SJCRH30 (cell line): ENCODE data around the gene DRC7. TPM values are rescaled to one million over a fixed set of nuclear protein-coding genes. Genes with fewer than 3 reads are reported as not detected.

ENCODE experiments used
- DNase-seq, 2 experiments: peaks; one replicate each; pipeline ENCODE4 v3.0.0-alpha.2; 2015 to 2020
- H3K27ac ChIP-seq: fragments of 250-450 bp; sonication (Bioruptor Pico); 2 replicates; pipeline ENCODE4 v1.5.1; 2020; ENCODE audit warnings: mild to moderate bottlenecking, moderate library complexity
- H3K27me3 ChIP-seq: fragments of 250-450 bp; sonication (Bioruptor Pico); 2 replicates; pipeline ENCODE4 v1.5.1; 2020; ENCODE audit warnings: mild to moderate bottlenecking, moderate library complexity
- H3K36me3 ChIP-seq: fragments of 250-450 bp; sonication (Bioruptor Pico); 2 replicates; pipeline ENCODE4 v1.5.1; 2020; ENCODE audit warnings: mild to moderate bottlenecking, moderate library complexity
- H3K4me1 ChIP-seq: fragments of 250-450 bp; sonication (Bioruptor Pico); 2 replicates; pipeline ENCODE4 v1.5.1; 2020; ENCODE audit warnings: mild to moderate bottlenecking, moderate library complexity
- H3K4me3 ChIP-seq: fragments of 250-450 bp; sonication (Bioruptor Pico); 2 replicates; pipeline ENCODE4 v1.5.1; 2020; ENCODE audit warnings: mild to moderate bottlenecking, moderate library complexity
- H3K9me3 ChIP-seq: fragments of 250-450 bp; sonication (Bioruptor Pico); replicated peaks from 2 replicates; pipeline ENCODE4 v1.5.1; 2020; ENCODE audit warnings: mild to moderate bottlenecking, moderate library complexity
- total RNA-seq: library from RNA; depleted of rRNA; stranded (reverse); fragments of >200 nt; shearing (Covaris generic); gene quantifications from 2 replicates; pipeline ENCODE4 v1.2.3, GENCODE V29; 2014

DRC7 gene
- total RNA-seq, 1 experiment from 2014 or later: not detected

DNA sequence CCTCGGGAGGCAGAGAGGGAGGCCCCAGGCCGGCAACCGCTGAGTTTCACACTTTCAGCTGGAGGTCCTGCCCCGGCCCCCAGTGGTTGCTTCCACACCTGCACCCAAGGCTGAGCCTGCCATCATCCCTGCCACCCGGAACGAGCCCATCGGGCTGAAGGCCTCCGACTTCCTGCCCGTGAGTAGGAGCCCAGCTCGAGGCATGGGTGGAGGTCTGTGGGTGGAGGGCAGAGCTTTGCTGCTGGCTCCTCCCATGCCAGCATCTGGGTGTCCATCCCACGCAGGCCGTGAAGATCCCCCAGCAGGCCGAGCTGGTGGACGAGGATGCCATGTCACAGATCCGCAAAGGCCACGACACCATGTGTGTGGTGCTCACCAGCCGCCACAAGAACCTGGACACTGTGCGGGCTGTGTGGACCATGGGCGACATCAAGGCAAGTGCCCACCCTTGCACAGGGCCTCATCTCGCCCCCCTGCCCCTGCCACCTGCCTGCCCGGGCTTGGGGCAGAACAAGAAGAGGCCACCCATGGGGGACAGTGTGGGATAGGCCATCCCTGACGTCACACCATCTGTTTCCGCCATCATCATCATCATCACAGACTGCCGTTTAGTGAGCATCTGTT, 60.6 kb downstream of the DRC7 start:
- Histone ChIP-seq H3K4me3 (no peak overlapping the region), H3K36me3 (0 out of 2 replicates have a peak, but pooled peaks cover 2% of the 10 kb centered on the region), H3K9me3 (no peaks in the 10 kb centered on the region), H3K27me3 (no peaks in the 10 kb centered on the region), H3K4me1 (peaks cover 5% of the 10 kb centered on the region), H3K27ac (no peak overlapping the region)
- DNase-seq: no peak

DNA sequence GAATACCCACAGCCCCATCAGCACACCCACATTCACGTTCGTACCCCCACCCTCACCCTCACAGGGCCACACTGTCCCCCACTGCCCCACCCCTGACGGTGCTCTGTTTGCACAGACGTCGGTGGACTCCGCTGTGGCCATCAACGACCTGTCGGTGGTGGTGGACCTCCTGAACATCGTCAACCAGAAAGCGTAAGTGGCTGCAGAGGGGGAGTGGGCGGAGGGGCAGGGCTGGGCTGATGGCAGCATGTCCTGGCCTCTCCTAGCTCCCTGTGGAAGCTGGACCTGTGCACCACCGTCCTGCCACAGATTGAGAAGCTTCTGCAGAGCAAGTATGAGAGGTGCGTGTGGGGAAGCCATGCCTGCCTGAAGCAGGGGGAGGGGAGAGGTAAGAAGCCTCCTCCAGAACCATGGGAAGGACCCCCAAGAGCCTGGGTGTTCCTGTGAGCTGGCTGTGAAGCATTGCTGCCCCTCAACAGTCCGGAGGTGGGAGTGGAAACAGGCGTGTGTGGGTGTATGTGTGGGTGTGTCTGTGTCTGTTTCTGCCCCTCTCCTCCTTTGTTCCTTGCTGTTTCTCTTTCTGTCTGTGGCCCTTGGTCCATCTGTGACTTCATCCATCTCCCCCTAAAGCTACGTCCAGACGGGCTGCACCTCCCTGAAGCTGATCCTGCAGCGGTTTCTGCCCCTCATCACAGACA, 61.3 kb downstream of the DRC7 start:
- Histone ChIP-seq H3K9me3 (no peaks in the 10 kb centered on the region), H3K4me3 (no peak overlapping the region), H3K4me1 (peaks cover 5% of the 10 kb centered on the region), H3K36me3 (0 out of 2 replicates have a peak, but pooled peaks cover 2% of the 10 kb centered on the region), H3K27ac (no peak overlapping the region), H3K27me3 (no peaks in the 10 kb centered on the region)
- DNase-seq: no peak

DNA sequence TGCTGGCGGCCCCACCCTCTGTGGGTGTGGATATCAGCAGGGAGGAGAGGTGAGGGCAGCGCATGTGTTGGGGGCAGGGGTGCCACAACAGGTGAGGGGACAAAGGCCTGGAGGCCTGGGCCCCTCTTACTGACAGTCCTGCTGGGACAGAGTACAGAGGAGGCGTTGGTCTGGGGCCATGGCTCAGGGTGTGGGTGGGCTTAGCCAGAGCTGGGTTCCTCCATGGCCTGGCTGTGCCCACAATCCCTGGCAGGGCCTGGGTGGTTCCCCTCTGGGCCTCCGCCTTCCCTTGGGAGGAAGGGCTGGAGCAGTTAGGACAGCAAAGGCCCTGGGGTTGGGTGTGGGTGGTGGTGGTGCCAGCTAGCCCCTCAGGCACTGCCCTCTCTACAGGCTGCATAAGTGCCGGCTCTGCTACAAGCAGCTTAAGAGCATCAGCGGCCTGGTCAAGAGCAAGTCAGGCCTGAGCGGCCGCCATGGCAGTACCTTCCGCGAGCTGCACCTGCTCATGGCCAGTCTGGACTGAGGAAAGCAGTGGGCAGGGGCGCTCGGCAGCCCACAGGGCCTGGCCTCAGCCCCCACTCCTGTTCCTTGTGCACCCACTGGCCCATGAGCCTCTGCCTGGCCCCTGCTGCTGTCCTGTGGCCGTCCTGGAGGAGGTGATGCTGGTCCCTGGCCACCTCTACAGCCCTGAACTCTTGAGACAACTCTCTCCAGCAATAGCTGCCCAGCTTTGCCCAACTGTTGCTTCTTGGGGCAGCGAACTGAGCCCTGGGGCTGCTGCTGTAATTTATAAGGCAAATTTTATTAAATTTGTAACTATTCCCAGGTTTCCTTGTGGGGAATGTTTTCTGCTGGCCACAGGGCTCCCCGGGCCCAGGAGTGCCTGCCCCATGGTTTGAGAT, 62.1 kb downstream of the DRC7 start:
- Histone ChIP-seq H3K27ac (no peak overlapping the region), H3K4me1 (peaks cover 5% of the 10 kb centered on the region), H3K27me3 (no peaks in the 10 kb centered on the region), H3K4me3 (no peak overlapping the region), H3K9me3 (no peaks in the 10 kb centered on the region), H3K36me3 (0 out of 2 replicates have a peak, but pooled peaks cover 2% of the 10 kb centered on the region)
- DNase-seq: no peak

DNA sequence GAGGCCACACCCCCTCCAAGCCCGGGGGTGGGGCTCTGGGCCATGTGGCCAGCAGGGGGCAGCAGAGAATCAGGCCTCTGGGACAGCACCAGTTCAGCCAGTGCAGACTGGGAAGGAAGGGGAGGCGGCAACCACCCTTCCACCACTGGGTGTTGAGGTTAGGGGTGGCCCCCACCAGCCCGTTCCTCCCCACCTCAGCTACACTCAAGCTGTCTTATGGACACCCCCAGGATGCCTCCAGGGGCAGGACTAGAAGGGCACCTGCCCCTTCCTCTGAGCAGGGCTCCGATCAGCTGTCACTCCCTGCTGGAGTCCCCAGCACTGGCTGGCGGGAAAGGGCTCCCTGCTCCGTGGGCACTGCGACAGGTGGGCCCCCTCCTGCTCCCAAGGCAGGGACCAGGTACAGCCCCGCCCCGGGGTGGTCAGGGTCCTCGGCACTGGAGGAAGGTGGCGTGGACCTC, 62.8 kb downstream of the DRC7 start:
- Histone ChIP-seq H3K36me3 (0 out of 2 replicates have a peak, but pooled peaks cover 2% of the 10 kb centered on the region), H3K27me3 (no peaks in the 10 kb centered on the region)
- peak; percentile 80 to 90 for DNase-seq

DNA sequence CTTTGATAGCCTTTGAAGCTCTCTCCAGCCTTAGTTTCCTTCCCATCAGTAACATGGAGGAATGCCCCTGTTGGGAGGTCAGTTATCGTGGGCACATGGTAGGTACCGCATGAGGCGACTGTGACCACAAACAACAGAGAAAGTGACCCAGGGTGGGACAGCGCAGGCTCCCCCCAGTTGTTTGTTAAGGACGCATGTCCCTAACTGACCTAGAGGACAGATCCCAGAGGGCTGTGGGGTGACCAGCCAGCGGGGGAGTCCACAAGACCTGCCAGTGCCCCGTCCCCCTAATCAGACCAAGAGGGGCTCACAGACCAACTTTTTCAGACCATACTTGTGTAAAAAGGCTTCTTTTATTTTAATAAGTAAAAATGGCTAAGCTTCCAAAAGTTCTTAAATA, 63.3 kb downstream of the DRC7 start:
- Histone ChIP-seq H3K9me3 (no peaks in the 10 kb centered on the region), H3K4me3 (no peak overlapping the region), H3K27me3 (no peaks in the 10 kb centered on the region), H3K4me1 (peaks cover 5% of the 10 kb centered on the region), H3K36me3 (0 out of 2 replicates have a peak, but pooled peaks cover 2% of the 10 kb centered on the region), H3K27ac (no peak overlapping the region)
- no peak for DNase-seq

More for the DNA sequence above, 62.8 kb downstream of the DRC7 start:
- peaks cover 5% of the 10 kb centered on the region for H3K4me1 ChIP-seq
- H3K9me3 ChIP-seq: no peaks in the 10 kb centered on the region
- no peak overlapping the region for H3K4me3 ChIP-seq
- no peak overlapping the region for H3K27ac ChIP-seq

DNA sequence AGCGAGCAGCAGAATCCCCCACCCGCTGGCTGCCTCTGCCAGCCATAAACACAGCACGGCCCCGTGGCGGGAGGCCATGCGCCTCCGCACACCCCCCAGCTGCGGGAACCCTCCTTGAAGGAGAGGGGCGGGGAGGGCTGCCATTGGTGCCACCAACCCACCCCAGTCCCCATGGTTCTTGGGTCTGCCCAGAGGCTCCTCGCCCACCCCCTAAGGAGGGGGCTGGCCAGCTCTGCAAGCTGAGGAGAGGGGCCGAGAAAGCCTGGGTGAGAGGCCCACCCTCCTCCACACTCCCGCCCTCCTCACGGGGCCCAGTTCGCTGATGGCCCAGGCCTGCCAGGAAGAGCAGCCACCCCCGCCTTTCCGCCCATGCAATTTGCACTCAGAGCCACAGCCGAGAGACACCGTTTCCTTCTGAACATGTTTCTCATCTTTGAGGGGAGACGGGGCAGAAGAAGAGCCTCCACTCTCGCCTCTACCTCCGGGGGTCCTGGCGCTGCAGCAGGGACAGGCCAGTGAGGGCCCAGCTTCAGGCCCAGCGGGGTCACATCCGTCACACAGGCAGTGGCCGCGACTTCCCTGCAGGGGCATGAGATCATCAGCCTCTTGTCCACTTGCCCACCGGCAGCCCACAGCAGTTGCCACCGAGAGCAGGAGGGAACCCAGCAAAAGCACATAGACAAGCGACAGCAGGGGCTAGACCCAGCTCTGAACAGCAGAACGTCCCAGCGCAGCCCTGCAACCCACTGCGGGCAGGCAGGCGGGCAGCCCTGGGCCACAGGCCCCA, 63.9 kb downstream of the DRC7 start:
- 0 out of 2 replicates have a peak, but pooled peaks cover 2% of the 10 kb centered on the region for H3K36me3 ChIP-seq
- no peak overlapping the region for H3K27ac ChIP-seq
- no peak overlapping the region for H3K4me3 ChIP-seq
- H3K9me3 ChIP-seq: no peaks in the 10 kb centered on the region
- DNase-seq: no peak
- H3K4me1 ChIP-seq: peaks cover 5% of the 10 kb centered on the region
- no peaks in the 10 kb centered on the region for H3K27me3 ChIP-seq

DNA sequence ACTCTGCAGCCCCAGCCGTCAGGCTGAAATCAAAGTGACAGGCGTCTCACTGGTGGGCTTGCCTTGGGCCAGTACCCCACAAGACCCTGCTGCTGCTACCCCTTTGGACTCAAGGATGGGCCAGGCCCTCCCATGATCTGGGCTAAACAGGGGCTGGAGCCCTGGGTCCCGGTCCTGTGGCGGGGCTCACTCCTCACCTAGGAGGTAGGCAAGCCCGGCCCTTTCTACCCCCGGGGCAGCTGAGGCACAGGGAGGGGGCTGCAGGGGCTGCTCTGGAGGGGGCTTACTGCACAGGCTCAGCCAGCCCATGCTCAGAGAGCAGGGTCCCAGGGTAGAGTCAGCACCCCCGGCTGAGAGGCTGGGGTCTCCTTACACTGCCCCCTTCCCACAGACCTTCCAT, 64.5 kb downstream of the DRC7 start:
- H3K27me3 ChIP-seq: no peaks in the 10 kb centered on the region
- no peaks in the 10 kb centered on the region for H3K9me3 ChIP-seq
- H3K4me3 ChIP-seq: no peak overlapping the region
- H3K36me3 ChIP-seq: 0 out of 2 replicates have a peak, but pooled peaks cover 2% of the 10 kb centered on the region
- DNase-seq: no peak
- no peak overlapping the region for H3K27ac ChIP-seq
- peaks cover 1% of the 10 kb centered on the region for H3K4me1 ChIP-seq

DNA sequence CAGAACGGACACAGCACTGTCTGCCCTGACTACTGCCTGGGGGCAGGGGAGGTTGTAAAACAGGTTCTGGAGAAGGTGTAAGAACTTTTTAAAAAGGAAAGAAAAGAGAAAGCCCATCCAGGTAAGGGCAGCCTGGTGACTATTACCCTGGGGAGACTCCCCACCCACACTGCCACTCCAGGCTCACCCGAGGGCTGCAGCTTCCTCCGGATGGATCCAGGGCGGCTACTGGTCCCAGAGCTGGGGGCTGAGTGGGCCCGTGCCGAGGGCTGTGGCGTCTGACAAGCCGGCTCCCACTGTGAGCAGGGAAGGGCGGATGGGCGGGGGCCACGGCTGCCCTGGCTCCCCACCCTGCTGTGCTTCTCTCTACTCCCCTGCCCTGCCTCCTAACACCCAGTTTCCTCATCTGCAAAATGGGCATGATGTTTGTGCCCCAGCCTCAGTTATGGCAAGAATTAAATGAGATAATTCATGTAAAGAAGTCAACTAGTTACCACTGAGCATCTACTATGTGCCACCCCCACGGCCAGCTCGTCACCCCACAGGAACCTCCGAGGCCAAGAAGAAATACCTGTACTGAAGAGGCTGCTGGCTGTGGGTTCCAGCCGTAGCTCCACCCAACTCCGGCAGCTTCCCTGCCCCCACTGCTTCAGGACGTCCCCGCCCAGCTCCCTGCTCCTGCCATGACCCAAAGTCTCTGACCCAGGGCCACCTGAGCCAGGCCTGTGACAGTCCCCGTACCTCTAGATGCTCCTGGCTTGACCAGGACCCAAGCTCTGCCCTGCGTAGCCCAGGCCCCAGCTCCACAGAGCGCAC, 65.1 kb downstream of the DRC7 start:
- Histone ChIP-seq H3K36me3 (0 out of 2 replicates have a peak, but pooled peaks cover 2% of the 10 kb centered on the region), H3K9me3 (no peaks in the 10 kb centered on the region), H3K4me3 (no peak overlapping the region), H3K4me1 (peaks cover 4% of the 10 kb centered on the region), H3K27ac (no peak overlapping the region), H3K27me3 (no peaks in the 10 kb centered on the region)
- DNase-seq: no peak

DNA sequence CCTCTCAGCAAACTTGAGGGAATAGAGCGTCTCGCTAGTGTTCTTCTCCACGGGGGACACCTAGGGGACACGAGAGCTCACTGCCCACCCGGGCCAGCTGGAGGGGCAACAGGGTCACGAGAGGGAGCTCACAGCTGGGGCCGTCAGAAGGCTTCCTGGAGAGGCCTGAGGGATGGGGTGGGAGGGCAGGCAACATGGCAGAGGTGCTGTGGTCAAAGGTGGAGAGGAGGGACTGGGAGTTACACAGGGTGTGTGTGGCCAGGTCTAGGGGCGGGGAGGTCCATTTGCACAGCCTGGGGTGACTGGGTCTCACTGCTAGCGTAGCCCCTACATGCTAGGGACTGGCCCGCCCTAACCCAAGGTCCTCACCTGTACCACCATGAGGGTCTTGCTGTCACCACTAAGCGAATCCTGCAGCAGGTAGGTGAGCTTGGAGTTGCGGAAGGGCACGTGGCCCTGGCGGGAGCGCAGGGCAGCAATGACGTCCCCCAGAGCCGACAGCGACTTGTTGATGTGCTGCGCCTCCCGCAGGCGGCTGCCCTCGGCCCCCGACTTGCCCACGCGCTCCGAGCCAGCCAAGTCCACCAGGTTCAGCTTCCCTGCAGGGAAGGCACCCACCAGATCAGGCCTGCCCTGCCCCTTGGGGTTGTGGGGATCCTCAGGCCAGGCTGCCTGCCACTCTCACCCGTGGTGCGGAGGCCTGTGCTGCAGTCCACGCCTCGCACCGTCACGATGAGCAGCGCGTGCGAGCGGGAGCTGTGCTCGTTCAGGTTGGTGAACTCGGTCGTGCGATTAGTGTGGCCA, 66.0 kb downstream of the DRC7 start:
- H3K4me3 ChIP-seq: no peak overlapping the region
- no peaks in the 10 kb centered on the region for H3K9me3 ChIP-seq
- peaks cover 4% of the 10 kb centered on the region for H3K4me1 ChIP-seq
- no peak overlapping the region for H3K27ac ChIP-seq
- 0 out of 2 replicates have a peak, but pooled peaks cover 2% of the 10 kb centered on the region for H3K36me3 ChIP-seq
- no peak for DNase-seq
- no peaks in the 10 kb centered on the region for H3K27me3 ChIP-seq

DNA sequence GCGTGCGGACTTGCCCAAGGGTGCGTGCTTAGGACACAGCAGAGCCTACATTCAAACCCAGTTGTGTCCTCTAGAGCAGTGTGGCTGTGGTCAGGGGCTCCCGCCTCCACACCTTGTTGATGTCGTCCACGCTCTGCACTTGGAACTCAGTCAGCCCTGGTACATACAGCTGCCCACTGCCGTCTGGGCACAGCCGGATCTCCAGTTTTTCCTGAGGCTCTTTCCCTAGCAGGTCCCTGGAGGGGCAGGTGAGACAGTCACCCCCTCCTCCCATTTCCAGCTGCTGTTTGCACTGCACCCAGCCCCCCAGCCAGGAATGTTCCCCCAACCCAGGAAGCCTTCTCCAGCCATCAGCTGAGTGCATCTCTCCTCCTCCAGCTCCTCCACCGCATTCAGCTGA, 66.7 kb downstream of the DRC7 start:
- no peaks in the 10 kb centered on the region for H3K27me3 ChIP-seq
- H3K4me1 ChIP-seq: peaks cover 4% of the 10 kb centered on the region
- H3K9me3 ChIP-seq: no peaks in the 10 kb centered on the region
- H3K36me3 ChIP-seq: no peaks in the 10 kb centered on the region
- no peak overlapping the region for H3K27ac ChIP-seq
- no peak overlapping the region for H3K4me3 ChIP-seq
- no peak for DNase-seq

DNA sequence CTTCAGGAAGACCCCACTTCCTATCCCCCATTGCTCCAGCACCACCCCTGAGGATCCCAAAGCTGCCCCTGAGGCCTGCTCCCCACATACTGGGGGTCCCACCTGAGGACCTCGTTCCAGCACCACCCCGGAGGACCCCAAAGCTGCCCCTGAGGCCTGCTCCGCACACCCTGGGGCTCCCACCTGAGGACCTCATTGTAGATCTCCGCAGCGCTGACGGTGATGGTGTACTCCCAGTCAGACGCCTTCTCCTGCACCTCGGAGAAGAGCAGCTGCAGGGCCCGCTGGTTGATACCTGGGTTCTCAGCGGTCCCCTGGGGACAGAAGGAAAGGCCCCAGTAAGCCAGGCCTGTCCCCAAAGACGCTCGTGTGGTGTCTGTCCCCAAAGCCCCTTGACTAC, 67.4 kb downstream of the DRC7 start:
- Histone ChIP-seq H3K36me3 (no peaks in the 10 kb centered on the region), H3K27me3 (no peaks in the 10 kb centered on the region), H3K4me3 (no peak overlapping the region), H3K9me3 (no peaks in the 10 kb centered on the region), H3K4me1 (peaks cover 4% of the 10 kb centered on the region), H3K27ac (no peak overlapping the region)
- DNase-seq: no peak

DNA sequence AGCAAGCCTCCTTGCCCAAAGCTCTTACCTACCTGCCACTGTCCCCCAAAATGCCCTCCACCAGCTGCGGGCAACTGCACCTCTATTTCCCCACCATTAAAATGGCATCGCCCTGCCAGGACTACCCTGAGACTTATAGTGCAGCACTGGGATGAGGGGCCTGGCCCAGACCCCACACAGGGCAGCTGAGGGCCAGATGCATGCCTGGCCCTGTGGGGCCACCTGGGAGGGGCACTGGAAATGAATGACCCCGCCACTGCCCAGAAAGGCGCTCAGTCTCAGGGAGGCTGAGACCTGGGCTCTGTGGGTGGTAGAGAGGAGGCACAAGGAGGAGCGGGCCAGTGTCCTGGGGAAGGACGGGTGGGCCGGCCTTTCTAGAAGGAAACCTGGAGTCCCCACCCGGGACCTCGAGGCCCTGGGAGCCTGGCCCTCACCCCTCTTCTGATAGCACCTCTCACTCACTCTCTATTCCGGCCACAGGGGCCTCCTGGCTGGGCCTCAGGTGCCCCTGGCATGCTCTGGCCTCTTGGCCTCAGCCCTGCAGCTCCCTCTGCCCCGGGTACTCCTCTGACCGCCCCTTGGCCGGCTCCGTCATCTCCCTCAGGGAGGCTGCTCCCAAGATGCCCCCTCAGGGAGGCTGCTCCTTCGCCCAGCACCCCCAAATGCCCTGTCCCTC, 67.9 kb downstream of the DRC7 start:
- no peaks in the 10 kb centered on the region for H3K36me3 ChIP-seq
- H3K4me3 ChIP-seq: no peak overlapping the region
- H3K27ac ChIP-seq: no peak overlapping the region
- H3K4me1 ChIP-seq: peaks cover 4% of the 10 kb centered on the region
- no peaks in the 10 kb centered on the region for H3K9me3 ChIP-seq
- DNase-seq: no peak
- no peaks in the 10 kb centered on the region for H3K27me3 ChIP-seq
